ENCODE data around the gene ASB8. TPM values are rescaled to one million over a fixed set of nuclear protein-coding genes. Genes with fewer than 3 reads are reported as not detected.
A peak's percentile ranks its signal among the peaks of the same experiment; 100 is the strongest.

The ASB8 gene
- total and polyA plus RNA-seq, 9 of the 15 experiments (the other 6 are each of a cell fraction or from before 2014, with no cell fraction given) = 13.3 to 29.0 (median 19.6) TPM

GRCh38 chr12:48199774-48200221 is 42.5 kb upstream of the ASB8 start (continued):
- TF ChIP-seq CREB1 (IDR thresholded peaks at IDR 0.05) (no peak), CREB1 (CRISPR knock-in tag; IDR thresholded peaks at IDR 0.05) (no peak), HNRNPUL1 (IDR thresholded peaks at IDR 0.05; ENCODE audit: low read length) (no peak), CREM (IDR thresholded peaks at IDR 0.05; ENCODE audit: low read depth) (no peak)

DNA sequence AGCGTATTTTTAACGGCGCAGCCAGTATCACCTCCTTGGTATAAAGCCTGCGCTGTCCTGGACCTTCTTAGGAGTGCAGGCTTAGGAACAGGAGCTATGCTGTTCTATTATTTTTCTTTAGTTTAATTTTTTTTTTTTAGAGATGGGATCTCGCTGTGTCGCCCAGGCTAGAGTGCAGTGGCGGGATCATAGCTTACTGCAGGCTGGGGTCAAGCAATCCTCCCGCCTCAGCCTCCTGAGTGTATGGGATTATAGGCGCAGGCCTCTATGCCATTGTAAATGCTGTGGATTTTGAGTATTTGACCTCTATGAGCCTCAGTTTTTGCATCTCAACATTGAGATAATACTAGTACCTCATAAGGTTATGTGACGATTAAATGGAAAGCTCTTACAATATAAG is 41.7 kb upstream of the ASB8 start:
- peaks cover 22% of the 10 kb centered on the region for H3K79me2 ChIP-seq (ENCODE audit: control insufficient read depth, insufficient read depth, low read length)
- H3K27ac ChIP-seq (ENCODE audit: extremely low read depth, low read depth, low read length) = peak overlapping the region; percentile 100
- H3K9ac ChIP-seq (ENCODE audit: insufficient read depth in 1 of 2, low read depth in 2 of 2, low read length in 2 of 2) = peak overlapping the region; percentile 98 to 100
- FAIRE-seq (no peak), ATAC-seq (peak; percentile 35), DNase-seq (ENCODE audit: extremely low read depth in 1 of 4, low spot score in 3 of 4) (no peak)
- H3K9me1 ChIP-seq (ENCODE audit: control insufficient read depth, insufficient read depth, low read length) = no peaks in the 10 kb centered on the region
- no peaks in the 10 kb centered on the region for H4K20me1 ChIP-seq (replicated peaks; ENCODE audit: control insufficient read depth, insufficient read depth, low read length)
- BruUV-seq (replicated peaks) = no TSS peak
- ChIA-PET CTCF (ENCODE audit: low intra/inter-chr PET ratio) (no interaction called here), POLR2A (interaction anchor here (0.6 to 2.1 kb wide), 13 partner anchors 9 to 256 kb away, joined by 3 to 8 read pairs (median 4); no protein-coding TSS in a partner anchor)
- H3K36me3 ChIP-seq (ENCODE audit: control insufficient read depth, insufficient read depth, low read length) = no peaks in the 10 kb centered on the region; the same call in 2 of the 3 replicates
- in situ Hi-C loops (cut with MboI) = no loop called here
- 15% methylated on average over 10 of the region's 10 CpGs for WGBS (ENCODE audit: insufficient coverage, low coverage, missing lambda C conversion rate)
- peak overlapping the region; percentile 73 for H3K4me3 ChIP-seq
- no peaks in the 10 kb centered on the region; a peak in 1 of 5 replicates for H3K27me3 ChIP-seq (ENCODE audit: control insufficient read depth in 2 of 2, insufficient read depth in 2 of 2, low read length in 2 of 2)
- H2AFZ ChIP-seq (ENCODE audit: low read depth, low read length) = peak overlapping the region; percentile 93
- intact Hi-C loops (cut with micrococcal nuclease) = loop anchor here (2.0 kb wide), 1 partner anchor 152 kb away; the partner anchor contains the start of gene ZNF641
- H3K9me3 ChIP-seq (replicated peaks; ENCODE audit: control insufficient read depth, insufficient read depth, low read depth, low read length) = no peaks in the 10 kb centered on the region
- peaks cover 4 to 9% of the 10 kb centered on the region in 2 experiments; a peak in 3 of 5 replicates for H3K4me1 ChIP-seq (replicated peaks in 1 of 2; ENCODE audit: control insufficient read depth in 2 of 2, insufficient read depth in 2 of 2, low read length in 2 of 2)
- H3K4me2 ChIP-seq (ENCODE audit: insufficient read depth, low read length) = peak overlapping the region; percentile 99
- TF ChIP-seq, protein P1, sequence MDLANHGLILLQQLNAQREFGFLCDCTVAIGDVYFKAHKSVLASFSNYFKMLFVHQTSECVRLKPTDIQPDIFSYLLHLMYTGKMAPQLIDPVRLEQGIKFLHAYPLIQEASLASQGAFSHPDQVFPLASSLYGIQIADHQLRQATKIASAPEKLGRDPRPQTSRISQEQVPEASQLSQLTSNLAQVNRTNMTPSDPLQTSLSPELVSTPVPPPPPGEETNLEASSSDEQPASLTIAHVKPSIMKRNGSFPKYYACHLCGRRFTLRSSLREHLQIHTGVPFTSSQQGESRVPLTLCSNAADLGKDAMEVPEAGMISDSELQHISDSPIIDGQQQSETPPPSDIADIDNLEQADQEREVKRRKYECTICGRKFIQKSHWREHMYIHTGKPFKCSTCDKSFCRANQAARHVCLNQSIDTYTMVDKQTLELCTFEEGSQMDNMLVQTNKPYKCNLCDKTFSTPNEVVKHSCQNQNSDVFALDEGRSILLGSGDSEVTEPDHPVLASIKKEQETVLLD (IDR thresholded peaks at IDR 0.05) = 0 out of 2 replicates have a peak, but pooled peaks have one; percentile 20
- 0 out of 2 replicates have a peak, but pooled peaks have one; percentile 28 for TF ChIP-seq ZNF263 (CRISPR knock-in tag; IDR thresholded peaks at IDR 0.05; ENCODE audit: borderline replicate concordance)
- no peak for TF ChIP-seq TAF15 (IDR thresholded peaks at IDR 0.05; ENCODE audit: low read depth, low read length)
- TF ChIP-seq CBX3 (IDR thresholded peaks at IDR 0.05; ENCODE audit: borderline replicate concordance in 1 of 2, low read length in 2 of 2) = no peak
- no peak for TF ChIP-seq RHOXF2B (CRISPR knock-in tag; conservative IDR thresholded peaks at IDR 0.05)
- TF ChIP-seq SMARCA5 (IDR thresholded peaks at IDR 0.05) = 0 out of 2 replicates have a peak, but pooled peaks have one; percentile 22
- no peak for TF ChIP-seq ZNF778 (CRISPR knock-in tag; IDR thresholded peaks at IDR 0.05)
- 0 out of 2 replicates have a peak, but pooled peaks have one; percentile 4 for TF ChIP-seq ARID2 (IDR thresholded peaks at IDR 0.05)
- 0 out of 2 replicates have a peak, but pooled peaks have one; percentile 18 for TF ChIP-seq SMARCE1 (IDR thresholded peaks at IDR 0.05)
- TF ChIP-seq MLLT1 (IDR thresholded peaks at IDR 0.05) = 0 out of 4 replicates have a peak, but pooled peaks have one; percentile 6 to 9
- TF ChIP-seq GTF2E2 (tag; IDR thresholded peaks at IDR 0.05) = 0 out of 2 replicates have a peak, but pooled peaks have one; percentile 9
- TF ChIP-seq BCOR (IDR thresholded peaks at IDR 0.05) = peak; percentile 31; the same call in 1 of the 2 replicates
